AG20443 (cell line): Measurements from ENCODE around the gene TFF3.

ENCODE experiments used
- DNase-seq: peaks from one replicate; pipeline ENCODE4 v3.0.0; 2012; ENCODE audit warnings: low spot score, mixed read lengths

TFF3 gene

DNA sequence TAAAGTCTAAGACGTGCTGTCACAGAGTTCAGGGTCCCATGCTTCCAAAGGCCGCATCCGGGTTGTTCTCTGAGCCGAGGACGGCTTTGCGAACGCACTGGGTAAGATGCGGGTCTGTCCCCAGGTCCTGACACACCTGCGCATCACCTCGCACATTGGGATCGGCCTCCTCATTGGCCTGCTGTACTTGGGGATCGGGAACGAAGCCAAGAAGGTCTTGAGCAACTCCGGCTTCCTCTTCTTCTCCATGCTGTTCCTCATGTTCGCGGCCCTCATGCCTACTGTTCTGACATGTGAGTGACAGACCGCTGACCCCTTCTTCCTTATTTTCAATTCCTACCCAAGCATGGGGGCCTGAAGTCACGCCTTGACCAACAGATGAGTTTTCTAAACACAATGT lies 25.3 kb downstream of the TFF3 start:
- DNase-seq: no peak

DNA sequence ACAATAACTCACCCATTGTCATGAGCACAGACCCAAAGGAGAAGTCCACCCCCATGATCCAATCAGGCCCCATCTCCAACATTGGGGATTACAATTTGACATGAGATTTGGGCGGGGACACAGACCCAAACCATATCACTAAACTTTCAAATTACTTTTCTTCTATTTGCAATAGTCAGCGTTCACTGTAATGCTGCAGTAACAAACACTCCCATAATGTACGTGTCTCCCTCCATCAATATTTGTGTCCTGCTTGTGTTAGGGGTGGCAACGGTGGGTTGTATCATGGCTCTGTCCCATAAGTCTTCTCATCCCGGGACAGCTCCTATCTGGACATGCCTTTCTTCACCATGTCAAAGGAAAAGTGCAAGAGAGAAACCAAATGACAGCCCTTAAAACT lies 26.2 kb downstream of the TFF3 start:
- no peak for DNase-seq

DNA sequence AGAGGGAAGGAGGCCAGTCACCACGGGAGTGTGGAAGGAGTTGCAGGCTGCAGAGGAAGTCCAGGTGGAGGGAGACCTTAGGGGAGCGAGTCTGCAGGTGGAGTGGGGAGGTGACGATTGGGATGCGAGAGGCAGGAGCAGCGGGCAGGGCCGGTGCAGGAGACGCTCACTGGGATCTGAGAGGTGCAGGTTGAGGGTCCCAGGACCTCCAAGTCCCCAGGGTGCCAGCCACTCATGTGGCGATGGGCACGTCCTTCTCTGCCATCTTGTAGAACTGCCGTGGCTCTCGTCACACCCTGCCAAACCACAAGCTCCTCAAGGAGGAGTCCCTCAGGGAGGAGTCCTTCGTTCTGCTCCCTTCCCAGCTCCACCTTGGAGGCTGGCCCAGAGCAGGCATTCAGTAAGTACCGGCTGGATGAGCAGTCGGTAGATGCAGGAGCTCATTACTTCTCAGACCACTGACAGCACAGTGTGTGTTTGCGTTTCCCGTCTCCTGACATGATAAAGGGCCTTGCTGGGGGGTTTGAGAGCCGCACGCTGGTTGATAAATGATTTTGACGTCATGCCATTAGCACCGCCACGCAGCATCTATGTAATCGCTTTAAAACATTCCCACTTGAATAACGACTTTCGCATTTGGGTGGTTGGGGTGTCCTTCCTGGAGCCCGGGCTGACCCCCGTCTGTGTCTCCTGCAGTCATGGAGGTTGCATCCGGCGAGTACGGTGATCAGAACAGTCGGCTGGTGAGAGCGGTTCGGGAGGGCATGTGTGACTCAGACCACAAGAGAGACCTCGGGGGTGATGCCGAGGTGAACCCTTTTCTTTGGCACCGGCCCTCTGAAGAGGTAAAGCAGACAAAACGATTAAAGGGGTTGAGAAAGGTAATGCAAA lies 27.8 kb downstream of the TFF3 start:
- no peak for DNase-seq

DNA sequence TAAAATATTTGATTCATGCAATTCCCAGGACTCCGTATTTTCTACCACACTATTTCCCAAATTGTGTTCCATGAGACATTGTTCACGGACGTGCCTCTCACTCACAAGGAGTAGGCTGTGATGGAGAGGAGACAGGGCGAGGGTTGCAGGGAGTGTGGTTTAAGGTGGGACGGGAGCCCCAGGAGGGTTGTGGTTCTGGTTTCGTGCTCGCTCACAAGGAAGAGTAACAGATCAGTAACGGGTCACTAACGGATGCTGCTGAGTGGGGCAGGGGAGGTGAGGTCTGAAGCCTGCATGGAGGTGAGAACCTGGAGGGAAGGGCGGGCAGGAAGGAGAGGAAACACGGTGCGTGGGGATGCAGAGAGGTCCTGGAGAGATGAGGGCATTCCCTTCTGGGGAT lies 28.8 kb downstream of the TFF3 start:
- DNase-seq: no peak

- no peak for DNase-seq
Measured at GRCh38 chr21:42285569-42286245, 29.5 kb downstream of the TFF3 start.

- no peak for DNase-seq
Measured at GRCh38 chr21:42282715-42283114, 32.5 kb downstream of the TFF3 start.

DNA sequence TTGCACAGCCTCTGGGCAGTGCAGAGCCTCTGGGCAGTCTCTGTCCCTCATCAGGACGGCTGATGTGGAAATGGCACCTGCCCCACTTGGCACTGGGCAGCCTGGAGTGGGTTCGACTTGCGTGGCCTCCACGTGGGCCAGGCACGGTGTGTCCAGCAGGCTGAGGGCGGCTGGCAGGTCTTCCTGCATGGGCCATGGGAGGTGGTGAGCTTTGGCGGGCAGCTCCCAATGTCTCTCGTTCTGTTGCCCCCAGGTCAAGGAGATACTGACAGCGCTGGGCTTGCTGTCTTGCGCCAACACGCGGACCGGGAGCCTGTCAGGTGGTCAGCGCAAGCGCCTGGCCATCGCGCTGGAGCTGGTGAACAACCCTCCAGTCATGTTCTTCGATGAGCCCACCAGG lies 33.2 kb downstream of the TFF3 start:
- no peak for DNase-seq

- no peak for DNase-seq
Measured at GRCh38 chr21:42281181-42281680, 34.0 kb downstream of the TFF3 start.

- DNase-seq: no peak
Measured at GRCh38 chr21:42280356-42281180, 34.6 kb downstream of the TFF3 start.

GRCh38 chr21:42279888-42280287 lies 35.3 kb downstream of the TFF3 start:
- DNase-seq: no peak

DNA sequence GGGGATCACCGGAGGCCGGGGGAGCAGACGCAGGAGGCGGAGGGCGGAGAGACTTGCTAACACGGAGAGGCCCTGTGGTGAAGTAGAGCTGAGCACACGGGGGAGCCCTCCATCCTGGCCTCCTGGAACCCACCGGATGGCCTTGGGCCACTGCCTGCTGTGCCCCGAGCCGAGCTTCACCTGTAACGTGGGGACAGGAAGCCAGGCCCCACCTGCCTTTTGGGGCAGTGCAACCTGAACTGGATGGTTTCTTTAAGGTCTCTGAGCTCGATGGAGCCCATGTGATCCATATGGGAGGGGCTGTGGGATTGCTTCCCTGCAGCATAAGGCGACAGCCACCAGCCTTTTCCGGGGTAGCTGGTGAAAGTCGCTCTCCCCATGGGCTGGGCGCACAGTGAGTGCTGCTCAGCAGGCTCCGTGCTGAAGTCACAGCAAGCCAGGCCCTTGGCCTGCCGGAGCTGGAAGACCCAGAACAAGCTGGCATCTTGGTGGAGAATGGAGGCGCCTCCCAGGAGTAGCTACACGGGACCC lies 35.8 kb downstream of the TFF3 start:
- no peak for DNase-seq

DNA sequence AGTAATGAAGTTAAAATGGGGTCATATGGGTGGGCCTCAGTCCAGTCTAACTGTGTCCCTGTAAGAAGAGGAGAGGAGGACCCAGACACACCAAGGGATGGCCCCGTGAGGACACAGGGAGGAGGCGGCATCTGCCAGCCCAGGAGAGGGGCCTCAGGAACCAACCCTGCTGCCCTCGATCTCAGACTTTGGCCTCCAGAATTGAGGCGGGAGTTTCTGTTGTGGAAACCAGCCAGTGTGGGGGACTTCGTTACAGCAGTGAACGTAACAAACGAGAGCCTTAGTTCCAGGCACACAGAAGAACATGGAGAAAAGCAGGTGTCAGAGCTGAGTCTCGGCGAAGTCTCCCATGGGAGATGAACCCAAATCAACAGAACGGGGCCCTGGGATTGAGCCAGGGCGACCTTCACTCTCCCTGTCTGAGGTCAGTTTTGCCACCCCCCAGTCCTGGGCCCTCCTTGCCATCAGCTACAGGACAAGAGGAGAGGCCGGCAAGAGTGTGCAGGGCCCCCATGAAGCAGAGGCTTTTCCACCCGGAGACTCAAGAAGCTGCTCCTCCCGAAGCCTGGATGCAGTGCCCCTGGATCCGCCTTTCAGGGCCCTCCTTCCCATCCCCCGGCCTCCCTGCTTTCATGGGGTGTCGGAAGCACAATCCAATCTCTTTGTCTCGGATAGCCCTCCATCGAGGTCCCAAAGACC lies 36.6 kb downstream of the TFF3 start:
- no peak for DNase-seq

GRCh38 chr21:42277593-42277992 lies 37.6 kb downstream of the TFF3 start:
- DNase-seq: no peak

DNA sequence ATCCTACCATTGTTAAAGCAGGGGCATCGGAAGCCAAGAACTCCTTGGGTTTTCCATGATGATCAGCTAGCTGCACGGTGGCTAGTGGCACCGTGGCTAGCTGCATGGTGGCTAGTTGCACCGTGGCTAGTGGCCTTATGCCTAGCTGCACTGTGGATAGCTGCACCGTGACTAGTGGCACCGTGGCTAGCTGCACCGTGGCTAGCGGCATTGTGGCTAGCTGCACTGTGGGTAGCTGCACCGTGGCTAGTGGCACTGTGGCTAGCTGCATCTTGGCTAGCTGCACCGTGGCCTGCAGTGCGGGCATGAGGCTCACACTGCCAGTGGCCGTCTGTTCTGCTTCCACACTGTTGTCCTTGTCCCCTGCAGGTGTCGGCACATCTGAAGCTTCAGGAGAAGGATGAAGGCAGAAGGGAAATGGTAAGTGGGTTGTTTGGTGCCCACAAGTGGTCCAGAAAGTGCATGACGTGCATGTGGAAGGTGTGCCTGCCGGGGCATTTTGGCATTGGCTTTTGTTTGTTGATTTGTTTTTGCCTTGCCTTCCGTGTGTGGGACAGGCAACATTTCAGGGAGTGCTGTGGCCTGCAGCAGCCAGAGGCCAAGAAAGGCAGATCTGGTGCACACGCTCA lies 38.6 kb downstream of the TFF3 start:
- no peak for DNase-seq

- no peak for DNase-seq
Measured at GRCh38 chr21:42276076-42276475, 39.1 kb downstream of the TFF3 start.

GRCh38 chr21:42272984-42273600 lies 42.1 kb downstream of the TFF3 start:
- no peak for DNase-seq

DNA sequence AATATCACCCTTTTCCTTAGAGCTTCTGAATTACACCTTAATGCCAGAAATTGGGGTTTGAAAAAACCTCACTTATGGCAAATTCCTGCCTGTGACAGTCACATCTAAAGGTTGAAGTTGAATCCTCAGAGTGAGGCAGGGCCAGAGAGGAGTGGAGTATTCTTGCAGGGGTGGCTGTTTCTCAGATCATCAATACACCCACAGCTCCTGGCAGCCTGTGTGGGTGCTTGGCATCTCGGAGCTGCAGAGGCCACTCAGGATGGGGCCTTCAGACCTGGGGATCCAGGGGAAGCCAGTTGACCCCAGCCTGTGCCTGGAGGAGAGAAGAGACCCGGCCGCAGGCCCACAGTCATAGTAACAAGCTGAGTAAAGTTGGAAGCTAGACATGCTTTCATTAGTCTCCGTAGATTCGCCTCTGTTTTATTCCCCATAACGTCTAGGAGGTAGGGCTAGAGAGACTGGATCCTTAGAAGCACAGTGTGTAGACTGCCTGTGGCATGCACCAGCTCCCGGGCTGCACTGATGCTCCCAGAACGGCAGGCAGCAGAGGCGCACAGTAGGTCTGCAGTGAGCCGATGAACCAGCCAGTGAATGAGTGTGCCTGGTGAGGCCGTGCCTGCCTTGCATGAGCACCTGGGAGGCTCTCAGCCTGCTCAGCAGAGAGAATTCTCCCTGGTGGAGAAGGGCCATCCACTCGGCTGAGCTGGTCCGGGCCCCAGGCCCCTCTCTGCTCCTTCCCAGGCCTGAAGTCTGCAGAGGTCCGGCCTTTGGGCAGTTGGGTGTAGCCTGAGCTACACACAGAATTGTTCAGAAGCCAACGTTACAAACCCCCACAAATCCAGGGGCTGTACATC lies 42.9 kb downstream of the TFF3 start:
- no peak for DNase-seq

- DNase-seq: no peak
Measured at GRCh38 chr21:42271065-42271464, 44.1 kb downstream of the TFF3 start.

GRCh38 chr21:42269386-42269785 lies 45.8 kb downstream of the TFF3 start:
- DNase-seq: no peak
